HG03442 (cell line): Measurements from ENCODE around the gene TMEM119.

Experiments
- ATAC-seq: cut with Tn5 transposase; IDR thresholded peaks from one replicate; pipeline ENCODE4 v1.9.1; 2021; ENCODE audit warnings: mild to moderate bottlenecking, moderate library complexity; ENCODE audit not compliant: unreplicated experiment

The TMEM119 gene, protein sequence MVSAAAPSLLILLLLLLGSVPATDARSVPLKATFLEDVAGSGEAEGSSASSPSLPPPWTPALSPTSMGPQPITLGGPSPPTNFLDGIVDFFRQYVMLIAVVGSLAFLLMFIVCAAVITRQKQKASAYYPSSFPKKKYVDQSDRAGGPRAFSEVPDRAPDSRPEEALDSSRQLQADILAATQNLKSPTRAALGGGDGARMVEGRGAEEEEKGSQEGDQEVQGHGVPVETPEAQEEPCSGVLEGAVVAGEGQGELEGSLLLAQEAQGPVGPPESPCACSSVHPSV

GRCh38 chr12:108597559-108598471, at the start of gene TMEM119:
TSS of gene TMEM119 (minus strand) at chr12:108598084. CDS start at chr12:108592383, 5,701 bp downstream.
- ATAC-seq, result no peak

- no peak for ATAC-seq
Measured at GRCh38 chr12:108646600-108647579, 49.0 kb upstream of the TMEM119 start.

DNA sequence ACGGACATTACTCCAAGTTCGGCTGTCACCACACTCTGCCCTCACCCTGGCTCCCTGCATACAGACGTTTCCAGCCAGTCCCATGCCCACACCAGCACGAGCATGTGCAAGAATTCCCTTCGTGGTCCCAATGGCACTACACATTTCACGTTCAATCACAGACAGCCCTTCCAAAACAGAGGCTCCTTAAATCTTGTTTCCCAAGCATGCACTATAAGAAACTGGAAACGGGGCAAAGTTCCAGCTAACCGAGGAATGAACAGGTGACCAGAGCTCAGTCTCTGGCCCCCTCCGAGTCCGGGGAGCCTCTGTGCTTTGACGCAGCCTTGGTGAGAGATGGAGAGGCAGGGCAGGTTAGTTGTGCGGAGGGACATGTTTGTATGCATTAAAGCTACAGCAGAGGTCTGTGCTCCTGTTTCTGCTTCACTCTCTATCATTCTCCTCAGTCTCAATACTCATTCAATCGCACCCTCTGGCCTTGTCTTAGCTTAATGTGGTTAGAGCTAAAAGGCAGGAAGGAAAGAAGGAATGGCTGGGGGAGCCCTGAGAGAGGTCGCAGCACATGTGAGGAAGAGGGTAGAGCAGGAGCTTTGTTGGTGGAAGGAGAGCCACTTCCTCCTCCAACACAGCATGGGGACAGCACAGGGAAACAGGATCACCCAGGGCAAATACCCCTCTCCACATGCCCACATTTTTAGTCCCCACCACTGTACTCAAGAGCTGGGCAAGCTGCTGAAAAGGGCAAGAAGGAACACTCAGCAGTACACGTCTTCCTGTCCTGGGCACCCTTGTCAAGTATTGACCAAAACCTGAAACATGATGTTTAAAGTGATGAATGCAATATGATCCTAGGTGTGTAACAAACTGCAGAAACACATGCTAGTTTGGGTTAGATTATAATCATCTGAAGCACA, 48.1 kb upstream of the TMEM119 start:
- ATAC-seq, result no peak

- ATAC-seq, result no peak
Measured at GRCh38 chr12:108644811-108645120, 46.9 kb upstream of the TMEM119 start.

DNA sequence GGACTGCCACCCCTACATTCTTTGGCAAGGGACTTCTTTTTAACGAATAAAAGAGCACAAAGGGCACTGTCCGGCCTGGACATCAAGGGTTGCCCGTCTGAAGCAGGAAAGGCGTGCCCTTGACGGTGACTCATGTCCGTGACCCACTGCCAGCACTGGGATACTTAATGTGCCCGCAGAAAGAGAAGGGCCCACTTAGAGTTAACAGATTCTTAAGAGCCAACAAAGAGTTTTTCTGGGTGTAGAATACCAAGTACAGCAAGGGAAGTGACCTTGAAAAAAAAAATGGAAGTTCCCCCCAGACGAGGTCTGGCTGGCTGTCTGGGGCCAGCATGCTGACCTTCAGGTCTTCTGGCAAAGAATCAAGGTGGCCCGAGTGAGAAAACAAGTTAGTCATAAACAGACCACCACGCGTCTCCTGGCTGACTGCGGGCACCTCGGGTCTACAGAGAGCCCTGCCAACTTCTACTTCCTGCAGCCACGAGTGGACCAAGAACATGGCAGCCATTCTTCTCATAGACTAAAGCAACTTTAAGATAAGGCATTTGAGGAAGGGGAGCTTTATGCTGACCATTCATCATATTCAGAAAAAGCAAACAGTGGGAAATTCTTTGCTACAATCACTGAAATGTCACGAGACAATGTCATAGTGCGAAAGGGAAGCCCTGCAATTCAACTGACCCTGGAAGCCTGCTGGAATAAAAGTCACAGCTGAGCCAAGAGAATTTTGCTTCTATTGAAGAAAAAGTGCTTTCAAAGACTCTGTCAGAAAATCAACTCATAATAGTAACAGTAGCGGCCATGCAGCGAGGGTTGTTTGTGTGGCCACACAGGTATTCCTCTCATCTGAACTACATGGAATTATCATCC, 46.3 kb upstream of the TMEM119 start:
- ATAC-seq, result no peak

DNA sequence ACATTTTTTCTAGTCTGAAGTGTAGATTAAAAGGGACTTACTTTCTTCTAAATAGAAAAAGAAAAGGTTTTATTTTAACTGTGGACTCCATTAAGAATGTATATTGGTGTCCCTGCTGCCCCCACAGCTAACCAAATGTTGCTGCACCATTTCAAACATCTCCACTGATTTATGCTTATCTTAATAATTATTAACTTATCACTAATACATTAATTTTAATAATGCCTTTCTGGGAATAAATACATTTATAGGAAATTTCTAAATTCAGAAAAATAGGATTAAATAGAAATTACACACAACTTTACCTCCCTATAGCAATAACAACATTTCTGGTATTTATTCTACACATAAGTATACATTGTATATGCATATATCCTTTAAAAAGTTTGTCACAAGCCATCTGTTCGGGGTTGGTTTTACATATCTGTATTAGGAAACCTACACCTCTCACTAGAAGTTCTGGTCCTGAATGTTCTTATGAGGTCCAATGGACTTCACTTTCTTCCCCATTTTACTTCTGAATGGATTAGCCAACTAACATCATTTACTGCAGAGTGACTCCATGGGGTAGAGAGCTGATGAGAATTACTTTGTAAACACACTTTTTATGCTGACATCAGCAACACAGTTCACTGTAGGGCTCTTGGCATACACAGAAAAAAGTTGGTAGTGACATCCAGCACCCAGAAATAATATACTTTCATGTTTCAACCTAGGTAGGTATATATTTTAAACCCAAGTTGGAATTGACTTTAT, 45.2 kb upstream of the TMEM119 start:
- no peak for ATAC-seq

DNA sequence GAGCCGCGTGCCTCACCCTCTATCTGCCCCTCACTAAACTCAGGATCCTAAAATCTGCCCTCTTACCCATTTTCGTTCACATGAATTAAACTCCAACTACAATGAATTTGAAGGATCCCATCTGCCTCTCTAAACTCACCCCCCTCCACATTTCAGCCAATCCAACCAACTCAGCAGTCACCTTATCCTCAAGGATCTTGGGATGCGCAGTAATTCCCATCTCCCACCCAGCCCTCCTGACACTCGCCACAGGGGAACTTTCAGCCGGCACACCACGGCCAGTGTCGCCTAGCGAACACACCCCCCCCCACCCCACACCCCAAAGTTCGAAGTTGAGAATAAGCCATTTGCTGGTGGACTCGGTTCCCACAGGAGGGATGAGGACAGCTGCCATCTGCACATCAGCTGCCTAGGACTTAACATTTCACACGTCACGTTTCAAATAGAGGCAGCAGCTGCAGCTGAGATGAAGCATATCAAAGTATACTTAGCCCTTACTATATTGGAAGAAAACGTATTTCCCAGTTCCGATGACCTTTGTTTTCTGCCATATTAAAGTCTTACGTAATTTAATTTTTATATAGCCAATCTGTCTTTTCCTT, 44.5 kb upstream of the TMEM119 start:
- no peak for ATAC-seq

DNA sequence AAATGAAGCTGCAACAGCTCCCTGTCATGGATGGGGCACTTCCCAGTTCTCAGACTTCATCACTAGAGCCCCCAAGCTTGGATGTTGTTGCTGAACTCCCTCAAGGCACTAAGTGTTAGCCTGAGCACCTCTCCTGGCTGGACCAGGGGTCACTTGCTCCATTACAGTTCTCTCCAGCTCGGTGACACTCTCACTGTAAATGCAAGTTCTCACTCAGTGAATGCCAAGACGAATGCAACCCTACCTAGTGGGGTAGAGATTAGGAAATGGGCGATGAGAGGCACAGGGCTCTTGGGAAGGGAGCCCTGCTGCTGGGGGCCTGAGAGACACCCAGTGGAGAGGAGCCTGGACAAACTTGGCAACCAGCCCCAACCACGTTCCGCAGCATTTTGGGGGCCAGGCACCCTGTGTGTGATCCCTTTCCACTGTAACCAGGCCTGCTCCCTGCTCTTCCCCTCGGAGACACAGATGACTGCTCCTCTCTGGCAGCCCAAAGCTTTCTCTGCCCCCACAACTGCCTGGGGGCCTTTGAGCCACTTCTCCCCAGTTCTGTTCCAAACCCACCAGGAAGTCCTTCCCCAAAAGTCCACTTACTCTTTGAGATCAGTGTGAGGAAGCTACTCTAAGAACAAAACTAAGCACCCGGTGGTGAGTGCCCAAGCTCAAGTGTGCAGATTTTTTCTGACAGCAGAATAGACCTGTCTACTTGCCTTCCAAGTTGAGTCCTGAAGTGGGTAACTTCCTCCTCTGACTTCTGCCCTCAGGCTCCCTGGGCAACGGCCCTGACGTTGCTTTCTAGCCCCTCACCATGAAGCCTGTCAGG, 43.8 kb upstream of the TMEM119 start:
- ATAC-seq, result no peak

DNA sequence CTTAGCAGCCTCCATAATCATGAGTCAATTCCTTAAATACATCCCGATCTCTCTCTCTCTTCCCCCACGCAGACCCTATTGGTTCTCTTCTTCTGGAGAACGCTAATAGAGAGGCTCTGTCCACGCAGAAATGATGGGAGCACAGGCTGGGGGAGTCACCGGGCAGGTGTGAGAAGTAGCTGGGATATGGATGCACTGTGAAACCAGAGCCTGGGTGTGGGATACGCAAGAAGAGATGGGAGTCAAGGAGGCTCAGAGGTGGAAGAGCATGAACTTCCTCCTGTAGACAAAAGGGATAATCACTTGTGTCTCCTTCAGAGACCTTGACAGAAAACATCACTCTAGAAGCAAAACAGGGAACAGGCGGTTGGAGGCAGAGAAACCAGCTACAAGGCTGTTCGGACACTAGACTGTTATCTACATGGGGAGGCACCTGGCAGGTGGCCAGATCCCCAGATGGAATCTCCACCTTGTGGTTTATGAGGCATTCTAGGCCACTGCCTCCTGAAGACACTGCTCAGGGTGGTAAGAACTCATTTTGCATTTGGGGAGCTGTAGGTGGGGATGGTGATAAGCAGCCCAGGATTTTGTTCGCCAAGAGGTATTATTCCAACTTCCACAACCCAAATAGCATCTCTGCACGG, 43.0 kb upstream of the TMEM119 start:
- ATAC-seq, result no peak

GRCh38 chr12:108638997-108639822, 41.3 kb upstream of the TMEM119 start:
- ATAC-seq, result no peak

DNA sequence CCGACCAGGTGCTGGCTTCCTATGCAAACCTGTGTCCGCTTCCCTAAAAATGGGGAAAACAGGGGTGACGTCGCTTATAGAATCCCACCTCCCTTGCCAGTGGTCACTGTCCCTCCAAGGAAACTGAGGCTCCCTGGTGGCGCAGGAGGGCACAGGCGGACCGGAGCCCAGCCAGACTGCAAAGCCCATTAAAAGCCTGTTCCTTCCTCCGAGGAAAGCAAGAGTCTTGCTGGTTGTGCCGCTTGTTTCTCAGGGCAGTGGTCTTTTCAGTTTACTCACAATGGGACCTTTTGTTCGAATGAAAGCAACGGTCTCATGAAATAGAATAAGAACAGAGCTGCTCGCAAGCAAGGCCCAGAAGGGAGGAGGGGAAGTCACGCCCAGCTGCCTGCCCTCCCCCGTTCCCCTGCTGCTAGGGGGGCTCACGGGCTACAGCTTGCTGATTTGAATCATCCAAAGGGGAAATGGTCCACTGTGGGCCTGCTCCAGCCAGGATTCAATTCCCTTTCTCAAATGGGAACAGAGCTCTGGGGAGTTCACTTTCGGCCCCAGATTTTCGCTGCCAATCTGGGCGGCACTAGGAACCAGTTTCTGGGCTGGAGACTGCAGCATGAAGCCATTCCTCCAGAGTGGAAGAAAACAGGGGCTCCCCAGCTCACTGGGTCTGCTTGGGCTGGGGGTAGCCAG, 40.4 kb upstream of the TMEM119 start:
- no peak for ATAC-seq

DNA sequence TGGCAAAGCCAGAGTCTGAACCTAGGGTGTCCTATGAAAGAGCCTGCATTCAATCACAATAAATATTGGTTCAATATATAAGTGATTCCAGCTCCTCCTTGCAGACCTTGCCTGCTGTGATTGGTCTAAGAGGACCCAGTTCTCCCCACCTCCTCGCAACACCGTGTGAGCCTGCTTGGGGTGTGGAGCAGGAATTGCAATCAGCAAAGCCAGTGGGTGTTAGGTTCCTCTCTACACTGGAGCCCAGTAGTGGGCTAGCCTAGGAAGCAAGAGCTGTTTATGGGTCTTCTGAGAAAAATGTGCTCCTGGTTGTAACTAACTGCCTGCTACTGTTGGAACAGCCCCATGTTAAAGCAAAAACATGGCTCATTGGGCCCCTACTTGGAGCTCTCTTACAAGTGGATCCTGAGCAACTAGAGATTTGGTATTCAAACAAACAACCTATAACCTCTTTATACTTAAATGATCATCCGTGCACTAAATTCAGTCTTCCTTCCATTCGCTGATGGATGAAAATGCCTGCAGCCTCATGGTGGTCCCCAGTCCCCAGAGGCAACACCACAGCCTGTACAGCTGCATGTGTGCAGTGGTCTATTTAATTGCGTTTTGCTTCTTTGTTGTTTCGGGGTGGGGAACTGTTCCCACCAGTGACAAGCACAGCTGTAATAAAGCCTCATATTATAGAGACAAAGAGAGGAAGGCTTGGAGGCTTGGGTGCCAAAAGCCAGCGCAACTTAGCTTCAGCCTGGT, 39.5 kb upstream of the TMEM119 start:
- ATAC-seq, result no peak

DNA sequence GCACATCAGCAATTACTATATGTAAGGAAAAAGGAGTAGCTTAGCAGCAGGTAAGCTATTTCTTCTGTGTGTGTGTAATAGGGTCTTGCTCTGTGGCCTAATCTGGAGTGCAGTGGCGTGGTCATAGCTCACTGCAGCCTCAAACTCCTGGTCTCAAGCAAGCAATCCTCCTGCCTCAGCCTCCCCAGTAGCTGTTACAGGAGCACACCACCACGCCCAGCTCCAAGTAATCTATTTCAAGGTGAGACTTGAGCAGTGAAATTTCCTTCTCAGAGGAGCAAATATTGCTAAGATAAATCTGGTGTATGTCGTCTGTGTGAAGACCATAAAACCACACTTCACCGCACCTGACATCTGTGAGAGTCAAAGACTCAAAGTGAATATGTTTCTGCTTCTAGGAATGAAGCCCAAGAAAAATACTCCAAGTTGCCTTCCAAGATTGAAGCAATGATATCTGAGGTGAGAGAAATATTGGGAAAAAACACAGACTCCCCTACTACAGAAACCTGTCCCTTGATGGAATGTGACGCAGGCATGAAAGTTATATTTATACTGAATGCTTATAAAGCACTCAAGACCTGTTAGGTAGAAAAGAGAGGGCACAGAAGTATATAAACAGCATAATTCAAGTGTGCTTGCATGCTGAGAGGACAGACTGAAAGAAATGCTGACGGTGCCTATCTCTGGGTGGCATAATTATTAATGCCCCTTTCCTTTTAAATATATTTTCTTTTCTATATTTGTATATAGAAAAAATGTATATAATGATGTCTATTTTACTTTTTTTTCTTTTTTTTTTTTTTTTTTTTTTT, 38.3 kb upstream of the TMEM119 start:
- ATAC-seq, result no peak
